HepG2 (cell line): ENCODE results near the gene SUCLG2. TPM values are rescaled to one million over a fixed set of nuclear protein-coding genes. Genes with fewer than 3 reads are reported as not detected.
A peak's percentile ranks its signal among the peaks of the same experiment; 100 is the strongest.

Experiments used
- BRCA1 ChIP-seq: sonication (generic); formaldehyde crosslinking; IDR thresholded peaks from 2 replicates; pipeline ENCODE4 v1.4.0; 2020; ENCODE audit warnings: missing genetic modification reagents
- CHD4 ChIP-seq: fragments of 200-600 bp; sonication (generic); IDR thresholded peaks from 2 replicates; pipeline ENCODE4 v1.7.0; 2017; ENCODE audit warnings: mild to moderate bottlenecking, low read length, borderline replicate concordance
- KLF15 ChIP-seq: sonication (generic); formaldehyde crosslinking; IDR thresholded peaks from 2 replicates; pipeline ENCODE4 v1.8.1; 2023; ENCODE audit warnings: borderline replicate concordance, mild to moderate bottlenecking, inconsistent platforms, missing genetic modification reagents, mixed read lengths
- RBFOX2 ChIP-seq: fragments of 200-400 bp; formaldehyde crosslinking; IDR thresholded peaks from 2 replicates; pipeline ENCODE4 v1.6.1; 2017; ENCODE audit warnings: low read depth, mild to moderate bottlenecking, low read length
- SIN3A ChIP-seq: IDR thresholded peaks from 2 replicates; pipeline ENCODE4 v1.6.1; 2011; ENCODE audit warnings: low read depth, mild to moderate bottlenecking, control low read depth, low read length, borderline replicate concordance
- TBX2 ChIP-seq: sonication (generic); formaldehyde crosslinking; IDR thresholded peaks from 2 replicates; pipeline ENCODE4 v1.5.0; 2020; ENCODE audit warnings: missing genetic modification reagents, mild to moderate bottlenecking, borderline replicate concordance
- YEATS4 ChIP-seq: sonication (generic); formaldehyde crosslinking; IDR thresholded peaks from 2 replicates; pipeline ENCODE4 v1.4.0; 2020; ENCODE audit warnings: missing genetic modification reagents, borderline replicate concordance
- ZBTB1 ChIP-seq: sonication (generic); formaldehyde crosslinking; IDR thresholded peaks from 2 replicates; pipeline ENCODE4 v1.4.0; 2020; ENCODE audit warnings: missing genetic modification reagents, borderline replicate concordance
- ZBTB7A ChIP-seq: sonication (generic); formaldehyde crosslinking; IDR thresholded peaks from 2 replicates; pipeline ENCODE4 v1.8.0; 2022; ENCODE audit warnings: mild to moderate bottlenecking, missing genetic modification reagents
- ZNF12 ChIP-seq: sonication (generic); formaldehyde crosslinking; IDR thresholded peaks from 2 replicates; pipeline ENCODE4 v1.5.0; 2020; ENCODE audit warnings: missing genetic modification reagents
- ZNF224 ChIP-seq: sonication (generic); formaldehyde crosslinking; IDR thresholded peaks from 2 replicates; pipeline ENCODE4 v1.5.0; 2020; ENCODE audit warnings: mild to moderate bottlenecking, missing genetic modification reagents
- ZNF296 ChIP-seq: sonication (generic); formaldehyde crosslinking; conservative IDR thresholded peaks from 2 replicates; pipeline ENCODE4 v1.5.0; 2020; ENCODE audit warnings: mild to moderate bottlenecking, missing genetic modification reagents
- ZNF724P ChIP-seq: sonication (generic); formaldehyde crosslinking; IDR thresholded peaks from 2 replicates; pipeline ENCODE4 v1.8.0; 2022; ENCODE audit warnings: missing genetic modification reagents, borderline replicate concordance
- polyA plus RNA-seq, 8 experiments: library from polyadenylated mRNA; depleted of rRNA in 3 of 8; stranded (reverse) in 7 of 8; unstranded in 1 of 8; fragments of >200 nt; fragmentation: Illumina TruSeq in 4 of 8; extraction: Trizol in 4 of 8; gene quantifications; 2 replicates each; pipeline versions ENCODE4 v1.2.1 to v1.2.3, GENCODE V29; 2011 to 2016; ENCODE audit warnings: low read depth in 4 of 8, missing spikeins in 1 of 8, mixed read lengths in 1 of 8; ENCODE audit not compliant: insufficient read depth in 1 of 8
- total RNA-seq, 5 experiments: library from RNA; depleted of rRNA; stranded (reverse); fragments of >200 nt; fragmentation: Illumina TruSeq; extraction: Trizol; gene quantifications; 2 replicates each; pipeline ENCODE4 v1.2.3, GENCODE V29; 2016; ENCODE audit warnings: low read depth in 1 of 5
- TF ChIP-seq, protein P1 (sequence below): conservative IDR thresholded peaks from 2 replicates; pipeline ENCODE4 v1.6.1; 2018; ENCODE audit warnings: missing genetic modification reagents
- TF ChIP-seq, protein P2 (sequence below): sonication (generic); formaldehyde crosslinking; IDR thresholded peaks from 2 replicates; pipeline ENCODE4 v1.4.0; 2020; ENCODE audit warnings: missing genetic modification reagents
- TF ChIP-seq, protein P3 (sequence below): sonication (generic); formaldehyde crosslinking; conservative IDR thresholded peaks from 2 replicates; pipeline ENCODE4 v1.4.0; 2020; ENCODE audit warnings: mild to moderate bottlenecking, missing genetic modification reagents, moderate library complexity

Gene SUCLG2
- total and polyA plus RNA-seq, 2 of the 13 experiments (the other 11 are each of a cell fraction or from before 2014, with no cell fraction given), result 21.4 to 64.9 TPM

DNA sequence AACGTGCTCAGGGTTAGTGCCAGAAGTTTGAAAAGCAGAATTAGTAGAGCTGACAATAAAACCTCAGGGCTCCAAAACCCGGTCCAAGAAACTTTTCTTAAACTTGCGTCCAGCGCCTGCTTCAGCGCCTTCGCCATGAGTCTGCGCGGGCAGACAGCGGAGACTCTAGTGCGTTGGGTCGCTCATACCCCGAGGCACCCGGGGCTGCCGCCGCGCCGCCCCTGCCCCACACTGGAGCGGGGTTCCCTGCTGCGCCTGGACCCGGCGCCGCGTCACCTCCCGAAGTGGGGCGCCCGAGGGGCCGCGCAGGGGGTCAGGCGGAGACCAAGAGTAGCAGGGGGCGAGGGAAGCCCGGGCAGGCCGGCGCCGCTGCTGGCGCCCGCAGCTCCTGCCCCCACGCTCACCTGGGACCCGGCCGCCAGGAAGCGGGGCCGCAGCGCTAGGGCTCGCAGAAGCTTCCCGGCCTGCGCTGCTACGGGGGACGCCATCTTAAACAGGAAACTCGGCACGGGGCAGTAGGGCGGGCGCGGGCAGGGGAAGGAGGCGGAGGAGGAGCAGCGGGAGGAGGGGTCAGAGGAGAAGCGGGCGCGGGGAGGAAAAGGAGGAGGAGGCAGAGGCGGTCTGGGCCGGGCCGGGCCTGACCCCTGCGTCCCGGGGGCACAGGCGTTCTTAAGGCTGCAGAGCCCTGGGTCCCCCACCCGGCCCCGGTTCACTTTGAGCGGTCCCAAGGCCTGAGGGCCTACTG, at the start of gene SUCLG2 (continued):
- TF ChIP-seq TBX2 (peak; percentile 58), ZBTB1 (no peak), KLF15 (CRISPR knock-in tag) (no peak), SIN3A (no peak; the same call in 1 of the 2 replicates), ZNF224 (CRISPR knock-in tag) (no peak; the same call in 1 of the 2 replicates), ZNF296 (no peak), ZNF12 (CRISPR knock-in tag) (no peak), RBFOX2 (peak; percentile 97), BRCA1 (CRISPR knock-in tag) (no peak), YEATS4 (CRISPR knock-in tag) (no peak; the same call in none of the 2 replicates), CHD4 (no peak), ZNF724P (0 out of 2 replicates have a peak, but pooled peaks have one; percentile 25), ZBTB7A (CRISPR knock-in tag) (peak; percentile 83; the same call in 1 of the 2 replicates)
- TF ChIP-seq, protein P1, sequence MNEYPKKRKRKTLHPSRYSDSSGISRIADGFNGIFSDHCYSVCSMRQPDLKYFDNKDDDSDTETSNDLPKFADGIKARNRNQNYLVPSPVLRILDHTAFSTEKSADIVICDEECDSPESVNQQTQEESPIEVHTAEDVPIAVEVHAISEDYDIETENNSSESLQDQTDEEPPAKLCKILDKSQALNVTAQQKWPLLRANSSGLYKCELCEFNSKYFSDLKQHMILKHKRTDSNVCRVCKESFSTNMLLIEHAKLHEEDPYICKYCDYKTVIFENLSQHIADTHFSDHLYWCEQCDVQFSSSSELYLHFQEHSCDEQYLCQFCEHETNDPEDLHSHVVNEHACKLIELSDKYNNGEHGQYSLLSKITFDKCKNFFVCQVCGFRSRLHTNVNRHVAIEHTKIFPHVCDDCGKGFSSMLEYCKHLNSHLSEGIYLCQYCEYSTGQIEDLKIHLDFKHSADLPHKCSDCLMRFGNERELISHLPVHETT (CRISPR knock-in tag), result no peak
- TF ChIP-seq, protein P2, sequence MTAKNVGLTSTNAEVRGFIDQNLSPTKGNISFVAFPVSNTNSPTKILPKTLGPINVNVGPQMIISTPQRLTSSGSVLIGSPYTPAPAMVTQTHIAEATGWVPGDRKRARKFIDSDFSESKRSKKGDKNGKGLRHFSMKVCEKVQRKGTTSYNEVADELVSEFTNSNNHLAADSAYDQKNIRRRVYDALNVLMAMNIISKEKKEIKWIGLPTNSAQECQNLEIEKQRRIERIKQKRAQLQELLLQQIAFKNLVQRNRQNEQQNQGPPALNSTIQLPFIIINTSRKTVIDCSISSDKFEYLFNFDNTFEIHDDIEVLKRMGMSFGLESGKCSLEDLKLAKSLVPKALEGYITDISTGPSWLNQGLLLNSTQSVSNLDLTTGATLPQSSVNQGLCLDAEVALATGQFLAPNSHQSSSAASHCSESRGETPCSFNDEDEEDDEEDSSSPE (CRISPR knock-in tag), result peak; percentile 48; the same call in 1 of the 2 replicates
- TF ChIP-seq, protein P3, sequence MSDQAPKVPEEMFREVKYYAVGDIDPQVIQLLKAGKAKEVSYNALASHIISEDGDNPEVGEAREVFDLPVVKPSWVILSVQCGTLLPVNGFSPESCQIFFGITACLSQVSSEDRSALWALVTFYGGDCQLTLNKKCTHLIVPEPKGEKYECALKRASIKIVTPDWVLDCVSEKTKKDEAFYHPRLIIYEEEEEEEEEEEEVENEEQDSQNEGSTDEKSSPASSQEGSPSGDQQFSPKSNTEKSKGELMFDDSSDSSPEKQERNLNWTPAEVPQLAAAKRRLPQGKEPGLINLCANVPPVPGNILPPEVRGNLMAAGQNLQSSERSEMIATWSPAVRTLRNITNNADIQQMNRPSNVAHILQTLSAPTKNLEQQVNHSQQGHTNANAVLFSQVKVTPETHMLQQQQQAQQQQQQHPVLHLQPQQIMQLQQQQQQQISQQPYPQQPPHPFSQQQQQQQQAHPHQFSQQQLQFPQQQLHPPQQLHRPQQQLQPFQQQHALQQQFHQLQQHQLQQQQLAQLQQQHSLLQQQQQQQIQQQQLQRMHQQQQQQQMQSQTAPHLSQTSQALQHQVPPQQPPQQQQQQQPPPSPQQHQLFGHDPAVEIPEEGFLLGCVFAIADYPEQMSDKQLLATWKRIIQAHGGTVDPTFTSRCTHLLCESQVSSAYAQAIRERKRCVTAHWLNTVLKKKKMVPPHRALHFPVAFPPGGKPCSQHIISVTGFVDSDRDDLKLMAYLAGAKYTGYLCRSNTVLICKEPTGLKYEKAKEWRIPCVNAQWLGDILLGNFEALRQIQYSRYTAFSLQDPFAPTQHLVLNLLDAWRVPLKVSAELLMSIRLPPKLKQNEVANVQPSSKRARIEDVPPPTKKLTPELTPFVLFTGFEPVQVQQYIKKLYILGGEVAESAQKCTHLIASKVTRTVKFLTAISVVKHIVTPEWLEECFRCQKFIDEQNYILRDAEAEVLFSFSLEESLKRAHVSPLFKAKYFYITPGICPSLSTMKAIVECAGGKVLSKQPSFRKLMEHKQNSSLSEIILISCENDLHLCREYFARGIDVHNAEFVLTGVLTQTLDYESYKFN (CRISPR knock-in tag), result peak; percentile 60
